DMS53 treated with DMSO at 0.1 percent for 48 hours (cell line): Measurements from ENCODE around the gene TBC1D3B.
"Not testable (repeated sequence)": the region's sequence is repeated elsewhere in the genome, so short reads cannot be mapped to it uniquely, and the experiment has no call there.

Experiments used
- DNase-seq: peaks from one replicate; lab custom pipeline; 2025; ENCODE audit not compliant: unreplicated experiment; lab: John Stamatoyannopoulos, UW

The TBC1D3B gene

GRCh38 chr17:36201506-36201905 is 25.1 kb upstream of the TBC1D3B start:
- DNase-seq = not testable (repeated sequence)

- not testable (repeated sequence) for DNase-seq
Observed at GRCh38 chr17:36201102-36201501, 24.7 kb upstream of the TBC1D3B start.

DNA sequence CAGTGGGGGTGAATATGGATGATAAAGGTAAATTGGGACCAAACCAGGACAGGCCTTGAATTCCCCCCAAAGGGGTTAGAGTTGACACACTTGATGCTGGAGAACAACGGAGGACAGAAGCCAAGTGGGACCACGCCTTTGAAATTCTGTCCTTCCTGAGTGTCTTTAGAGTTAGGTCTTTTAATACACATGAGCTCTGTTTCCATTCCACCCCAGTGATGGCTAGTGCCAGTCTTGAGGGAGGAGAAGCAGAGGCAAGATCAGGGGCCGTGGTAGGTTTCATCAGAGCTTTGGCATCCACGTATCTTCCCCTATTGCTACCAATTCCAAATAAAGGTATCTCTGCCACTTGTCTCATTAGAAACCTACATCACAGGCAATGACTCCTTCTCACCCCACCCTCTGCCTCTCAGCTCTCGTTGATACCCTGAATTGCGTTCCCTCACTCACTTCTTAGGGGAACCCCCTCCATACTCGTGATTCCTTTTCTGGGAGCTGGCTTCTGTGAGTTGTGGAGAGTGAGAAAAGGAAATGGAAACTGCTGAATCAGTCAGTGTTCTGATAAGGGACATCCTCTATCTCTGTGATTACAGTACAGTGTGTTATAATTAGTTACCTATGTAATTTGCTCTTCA is 22.5 kb upstream of the TBC1D3B start:
- DNase-seq = no peak

GRCh38 chr17:36197387-36197703 is 20.9 kb upstream of the TBC1D3B start:
- no peak for DNase-seq

DNA sequence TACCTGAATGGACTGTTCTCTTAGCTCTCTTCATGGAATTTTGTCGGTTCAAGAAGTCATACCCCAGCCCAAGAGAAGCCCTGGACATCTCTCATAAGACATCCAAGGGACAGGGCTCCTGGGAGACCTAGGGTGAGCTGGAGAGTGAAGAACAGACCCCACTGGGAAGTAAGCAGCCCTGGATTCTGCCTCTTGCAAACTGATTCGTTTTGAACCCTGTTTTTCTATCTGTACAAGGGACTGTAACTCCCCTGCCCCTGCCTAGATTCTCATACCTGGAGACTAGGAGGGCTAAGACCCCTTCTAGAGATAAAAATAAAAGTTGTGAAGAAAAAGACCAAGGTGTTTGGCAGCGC is 19.7 kb upstream of the TBC1D3B start:
- DNase-seq = no peak

- no peak for DNase-seq
Observed at GRCh38 chr17:36195434-36196130, 19.1 kb upstream of the TBC1D3B start.

DNA sequence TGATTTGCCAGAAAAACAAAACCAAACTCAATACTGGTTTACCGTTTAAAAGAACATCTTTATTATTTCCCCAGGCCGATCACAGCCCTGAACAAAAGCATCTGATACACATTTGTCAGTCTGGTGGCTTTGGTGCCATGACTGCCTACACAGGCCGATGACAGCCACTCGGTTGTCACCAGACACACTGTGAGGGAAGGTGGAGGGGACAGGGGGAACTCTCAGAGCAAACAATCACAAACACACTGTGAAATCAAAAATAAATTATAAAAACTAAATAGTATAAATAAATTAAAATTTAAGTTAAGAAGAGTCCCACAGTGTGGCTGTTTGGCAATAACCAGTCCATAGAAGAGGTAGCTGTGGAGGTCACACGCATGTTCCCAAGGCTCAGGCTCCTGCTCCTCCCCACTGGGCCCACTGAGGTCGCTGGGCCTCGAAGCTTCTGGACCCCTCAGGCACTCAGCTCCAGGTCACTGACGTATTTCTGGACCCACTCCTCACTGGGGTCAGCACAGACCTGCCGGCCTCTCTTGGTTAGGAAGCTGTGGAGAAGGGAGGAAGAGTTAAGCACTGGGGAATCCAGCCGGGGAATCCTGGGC is 18.5 kb upstream of the TBC1D3B start:
- not testable (repeated sequence) for DNase-seq

DNA sequence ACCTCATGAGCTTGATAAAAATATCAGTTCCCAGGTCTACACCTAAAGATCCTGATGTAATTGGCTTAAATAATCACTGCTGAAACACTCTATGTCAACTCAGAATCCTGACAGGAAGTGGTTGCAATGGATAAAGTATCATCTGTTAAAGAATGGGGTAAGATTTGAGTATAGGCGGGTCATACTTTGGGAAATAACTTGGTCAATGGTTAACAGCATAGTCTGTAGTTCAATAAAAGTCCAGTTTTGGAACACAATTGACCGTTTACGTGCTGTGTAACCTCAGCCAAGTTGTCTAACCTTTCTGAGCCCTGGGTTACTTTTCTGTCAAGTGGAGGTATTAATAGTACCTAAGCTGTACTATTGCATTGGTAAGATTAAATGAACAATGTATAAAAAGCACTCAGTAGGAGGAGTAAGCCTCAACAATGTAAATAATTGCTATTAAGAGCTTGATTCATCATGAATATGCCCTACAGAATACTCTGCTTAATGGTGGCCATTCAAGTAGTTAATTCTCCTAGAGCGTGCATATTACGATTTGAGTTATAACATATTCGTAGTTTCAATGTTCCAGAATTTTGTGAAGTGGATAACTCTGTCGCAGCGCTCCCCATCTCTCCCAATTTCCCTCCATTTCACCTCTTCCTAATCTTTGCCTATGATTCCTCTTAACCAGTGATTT is 17.9 kb upstream of the TBC1D3B start:
- DNase-seq = not testable (repeated sequence)

DNA sequence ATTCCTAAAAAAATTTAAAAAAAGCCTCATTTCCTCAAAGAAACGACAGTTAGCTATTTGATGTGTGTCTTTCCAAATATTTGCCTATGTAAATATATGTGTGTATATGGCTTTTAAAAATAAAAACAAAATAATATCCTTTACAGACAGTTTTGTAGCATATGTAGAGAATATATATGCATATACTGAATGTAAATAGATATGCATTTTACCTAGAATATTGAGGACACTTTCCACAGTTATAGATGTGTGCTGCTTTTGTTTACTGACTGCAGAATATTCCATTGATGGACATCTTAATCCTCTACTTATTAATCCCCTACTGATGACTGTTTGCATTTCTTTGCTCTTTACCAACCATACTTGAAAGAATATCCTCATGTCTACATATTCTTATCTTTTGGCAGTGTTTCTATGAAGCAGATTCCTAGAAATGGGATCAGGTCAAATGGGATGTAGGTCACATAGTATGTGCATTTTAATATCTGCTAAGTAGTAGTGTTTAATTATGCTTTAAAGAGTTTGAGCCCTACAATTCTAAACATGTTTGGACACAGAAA is 16.9 kb upstream of the TBC1D3B start:
- DNase-seq = no peak

DNA sequence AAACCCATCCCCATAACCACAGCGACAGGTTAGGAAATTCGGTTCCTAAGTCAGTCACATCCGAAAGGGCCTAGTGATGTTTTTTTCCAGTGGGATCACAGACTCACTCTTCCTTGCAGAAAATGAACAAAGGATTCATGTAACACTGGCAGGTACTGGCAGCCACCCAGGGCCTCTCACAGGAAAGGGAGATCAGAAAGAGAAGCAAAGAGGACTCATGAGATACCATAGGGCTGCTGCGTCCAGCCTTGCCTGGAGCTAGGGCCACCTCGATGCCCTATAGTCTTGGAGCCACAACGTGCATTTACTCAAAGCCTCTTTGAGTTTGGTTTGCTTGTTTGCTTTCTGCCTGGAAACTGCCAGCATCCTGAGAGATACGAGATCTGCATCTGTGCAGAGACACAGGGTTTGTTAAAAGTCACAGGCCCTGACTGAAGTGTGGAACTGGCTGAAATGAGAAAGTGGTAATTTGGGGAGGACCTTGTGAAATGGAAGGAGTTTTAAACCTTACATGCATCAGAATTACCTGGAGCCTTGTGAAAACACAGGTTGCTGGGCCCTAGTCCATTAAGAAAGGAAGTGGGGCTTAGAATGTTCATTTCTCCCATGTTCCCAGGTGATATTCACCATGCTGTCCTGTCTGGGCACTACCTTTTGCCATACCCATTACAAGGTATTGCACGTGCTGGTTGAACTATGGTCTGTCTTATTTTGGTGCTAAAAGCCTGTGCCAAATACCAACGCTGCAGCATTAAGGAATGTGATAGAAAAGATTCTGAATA is 14.3 kb upstream of the TBC1D3B start:
- DNase-seq = not testable (repeated sequence)

- DNase-seq = not testable (repeated sequence)
Observed at GRCh38 chr17:36189993-36190392, 13.6 kb upstream of the TBC1D3B start.

- no peak for DNase-seq
Observed at GRCh38 chr17:36188891-36189306, 12.5 kb upstream of the TBC1D3B start.

DNA sequence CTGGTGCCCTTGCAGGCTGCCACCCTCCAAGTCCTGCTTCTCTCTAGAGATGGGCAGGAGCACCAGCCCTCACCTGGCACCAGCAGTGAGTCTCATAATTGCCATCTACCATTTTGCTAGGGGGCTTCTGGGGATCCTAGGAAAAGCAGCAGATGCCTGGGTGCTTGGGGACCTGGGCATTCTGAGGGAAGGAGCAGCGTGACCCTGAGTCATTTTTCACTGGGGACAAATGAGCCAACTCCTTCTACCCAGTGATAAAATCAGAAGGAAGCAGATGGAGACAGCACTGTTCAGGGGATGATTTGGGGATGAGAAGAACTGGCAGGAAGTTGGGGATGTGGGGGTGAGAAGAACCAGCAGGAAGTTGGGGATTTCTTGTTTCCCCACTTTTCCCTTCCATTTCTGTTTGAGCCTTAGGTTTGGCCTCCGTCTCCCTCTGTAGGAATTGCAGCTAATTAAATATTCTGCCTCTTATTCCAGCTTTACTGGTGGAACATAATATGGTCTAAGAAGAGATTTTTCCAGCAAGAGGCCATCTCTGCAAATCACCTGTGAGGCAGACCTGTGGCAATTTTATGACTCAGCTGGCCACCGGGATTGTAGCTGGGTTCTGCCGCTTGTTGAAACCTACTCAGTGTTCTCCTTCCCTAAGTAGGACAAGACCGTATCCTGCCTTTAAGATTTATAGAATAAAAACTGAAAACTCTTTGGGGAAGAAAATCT is 11.7 kb upstream of the TBC1D3B start:
- DNase-seq = not testable (repeated sequence)

- DNase-seq = not testable (repeated sequence)
Observed at GRCh38 chr17:36186810-36187763, 10.7 kb upstream of the TBC1D3B start.

- no peak for DNase-seq
Observed at GRCh38 chr17:36185416-36185815, 9.0 kb upstream of the TBC1D3B start.

DNA sequence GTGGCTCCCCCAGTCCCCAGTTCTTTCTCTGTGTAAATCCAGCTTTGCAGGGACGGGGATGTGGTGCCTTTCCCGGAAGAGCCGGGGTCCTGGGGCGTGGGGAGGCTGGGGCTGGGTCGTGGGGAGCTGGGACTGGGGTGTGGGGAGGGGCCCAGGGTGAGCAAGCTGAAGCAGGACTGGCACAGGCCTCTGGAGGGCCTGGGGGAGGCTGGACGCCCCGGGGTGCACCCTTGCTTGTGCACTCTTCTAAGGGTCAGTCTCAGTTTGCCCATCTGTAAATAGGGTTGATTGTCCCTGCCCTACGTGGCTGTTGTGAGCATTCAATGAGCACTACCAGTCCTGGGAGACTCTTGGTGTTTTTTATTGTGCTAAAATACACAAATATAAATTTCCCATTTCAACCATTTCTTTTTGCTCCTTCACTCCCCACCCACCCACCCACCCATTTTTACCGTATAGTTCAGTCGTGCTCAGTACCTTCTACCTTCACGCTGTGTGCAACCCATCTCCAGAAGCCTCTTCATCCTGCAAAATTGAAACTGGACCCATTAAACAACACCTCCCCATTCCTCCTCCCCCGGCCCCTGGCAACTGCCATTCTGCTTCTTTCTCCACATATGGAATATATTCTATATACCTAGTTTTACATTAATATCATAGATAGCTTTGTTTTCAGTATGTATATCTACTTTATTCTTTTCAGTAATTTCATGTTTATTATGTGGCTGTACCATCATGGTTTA is 7.8 kb upstream of the TBC1D3B start:
- DNase-seq = no peak

DNA sequence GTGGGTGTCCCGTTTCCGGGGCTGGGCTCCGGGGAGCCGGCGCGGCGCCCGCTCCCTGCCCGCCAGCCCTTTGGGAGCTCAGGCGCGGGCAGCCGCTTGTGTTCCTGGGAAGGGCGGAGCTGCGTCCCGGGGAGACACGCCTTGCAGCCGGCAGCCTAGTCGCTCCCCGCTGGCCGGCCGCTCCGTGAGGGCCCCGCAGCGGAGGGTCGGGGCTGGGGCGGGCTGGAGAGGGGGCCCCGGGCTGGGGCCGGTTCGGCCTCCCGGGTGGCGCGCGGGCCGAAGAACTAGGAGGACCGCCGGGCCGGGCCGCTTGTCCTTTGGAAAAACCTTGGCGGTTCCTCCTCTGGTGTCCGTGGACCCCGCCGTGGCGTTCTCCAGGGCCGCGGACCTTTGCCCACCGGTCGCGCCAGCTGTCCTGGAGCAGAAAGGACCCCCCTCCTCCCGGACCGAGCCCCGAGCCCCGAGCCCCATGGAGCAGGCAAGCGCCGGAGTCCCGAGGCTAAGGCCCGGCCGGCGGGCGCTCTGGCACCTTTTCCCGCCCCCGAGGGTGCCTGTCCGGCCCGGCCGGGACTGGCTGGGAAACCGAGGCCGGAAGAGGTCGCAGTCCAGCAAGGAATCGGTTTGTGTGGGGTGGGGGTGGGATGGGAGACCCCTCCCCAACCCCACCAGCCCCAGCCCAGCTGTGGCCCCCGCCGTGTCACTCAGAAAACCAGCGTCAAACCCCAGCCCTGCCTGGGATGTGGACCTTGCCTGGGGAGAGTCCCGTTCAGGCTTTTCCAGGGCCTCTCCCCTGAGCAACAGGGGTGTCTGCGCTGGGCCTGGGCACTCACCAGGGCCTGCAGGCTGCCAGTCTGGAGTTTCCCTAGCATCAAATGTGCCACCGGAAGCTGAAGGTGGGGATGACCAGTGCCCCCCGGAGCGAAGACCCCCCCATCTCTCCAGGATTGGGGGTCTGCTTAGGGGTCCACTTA is 6.8 kb upstream of the TBC1D3B start:
- peak; percentile 35 for DNase-seq
